ENCODE measurements around the gene SLC9A9. TPM values are rescaled to one million over a fixed set of nuclear protein-coding genes. Genes with fewer than 3 reads are reported as not detected.

Gene SLC9A9
- total and polyA plus RNA-seq, 12 donors, result 1.3 to 8.4 (median 3.0) TPM

DNA sequence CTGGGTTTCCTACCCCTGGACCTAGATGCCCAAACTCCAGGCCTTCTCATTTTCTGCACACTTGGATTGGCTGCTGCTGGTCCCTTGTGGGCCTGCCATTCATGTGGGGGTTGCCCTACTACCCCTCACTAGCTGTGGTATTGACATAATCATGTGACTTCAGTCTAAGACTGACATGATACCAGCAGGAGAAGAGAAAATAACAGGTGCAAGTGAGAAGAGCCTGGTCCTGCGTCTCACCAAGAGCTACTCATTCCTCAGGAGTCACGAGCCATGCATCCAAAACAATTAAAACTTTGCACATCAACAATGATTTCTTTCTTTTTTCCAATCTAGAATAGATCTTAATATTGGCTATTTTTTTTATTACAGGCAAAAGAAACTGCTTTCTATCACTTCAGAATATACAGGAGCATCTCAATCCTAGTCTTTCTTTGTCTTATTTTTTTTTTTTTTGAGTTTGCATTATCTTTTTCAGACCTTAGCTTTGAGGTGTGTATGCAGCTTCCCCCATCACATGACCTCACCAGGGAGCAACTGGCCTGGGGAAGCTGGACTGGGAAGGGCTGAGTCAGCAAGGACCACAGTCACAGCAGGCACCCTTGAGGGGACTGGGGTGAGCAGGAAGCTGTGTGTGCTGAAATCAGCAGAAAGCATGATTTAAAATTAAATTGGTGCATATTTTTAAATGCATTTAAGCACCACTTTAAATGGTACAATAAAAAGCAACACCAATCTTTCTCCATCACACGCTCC, 27.6 kb downstream of the SLC9A9 start:
- no peak overlapping the region for H3K27ac ChIP-seq
- no peaks in the 10 kb centered on the region for H3K27me3 ChIP-seq
- 64 to 86% methylated on average over 3 of the region's 3 CpGs for WGBS, 2 donors
- ATAC-seq (no peak), DNase-seq (no peak)
- intact Hi-C loops (cut with DNase I), result no loop called here
- H3K4me1 ChIP-seq, result peaks cover 0 to 49% (median 0%) of the 10 kb centered on the region in 9 donors
- no peak overlapping the region for H3K4me3 ChIP-seq
- no peaks in the 10 kb centered on the region for H3K9me3 ChIP-seq
- TF ChIP-seq, protein P1, sequence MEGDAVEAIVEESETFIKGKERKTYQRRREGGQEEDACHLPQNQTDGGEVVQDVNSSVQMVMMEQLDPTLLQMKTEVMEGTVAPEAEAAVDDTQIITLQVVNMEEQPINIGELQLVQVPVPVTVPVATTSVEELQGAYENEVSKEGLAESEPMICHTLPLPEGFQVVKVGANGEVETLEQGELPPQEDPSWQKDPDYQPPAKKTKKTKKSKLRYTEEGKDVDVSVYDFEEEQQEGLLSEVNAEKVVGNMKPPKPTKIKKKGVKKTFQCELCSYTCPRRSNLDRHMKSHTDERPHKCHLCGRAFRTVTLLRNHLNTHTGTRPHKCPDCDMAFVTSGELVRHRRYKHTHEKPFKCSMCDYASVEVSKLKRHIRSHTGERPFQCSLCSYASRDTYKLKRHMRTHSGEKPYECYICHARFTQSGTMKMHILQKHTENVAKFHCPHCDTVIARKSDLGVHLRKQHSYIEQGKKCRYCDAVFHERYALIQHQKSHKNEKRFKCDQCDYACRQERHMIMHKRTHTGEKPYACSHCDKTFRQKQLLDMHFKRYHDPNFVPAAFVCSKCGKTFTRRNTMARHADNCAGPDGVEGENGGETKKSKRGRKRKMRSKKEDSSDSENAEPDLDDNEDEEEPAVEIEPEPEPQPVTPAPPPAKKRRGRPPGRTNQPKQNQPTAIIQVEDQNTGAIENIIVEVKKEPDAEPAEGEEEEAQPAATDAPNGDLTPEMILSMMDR (IDR thresholded peaks at IDR 0.05), result no peak
- H3K36me3 ChIP-seq, result no peaks in the 10 kb centered on the region

GRCh38 chr3:143819890-143820289, 28.4 kb downstream of the SLC9A9 start:
- intact Hi-C loops (cut with DNase I), result no loop called here
- ATAC-seq (no peak), DNase-seq (no peak)
- Histone ChIP-seq H3K36me3 (no peaks in the 10 kb centered on the region), H3K9me3 (no peaks in the 10 kb centered on the region), H3K4me1 (peaks cover 0 to 48% (median 0%) of the 10 kb centered on the region in 9 donors), H3K27me3 (no peaks in the 10 kb centered on the region), H3K4me3 (no peak overlapping the region), H3K27ac (no peak overlapping the region)
- TF ChIP-seq, protein P1 (IDR thresholded peaks at IDR 0.05), result no peak
- 66 to 82% methylated on average over 1 of the region's 1 CpG for WGBS, 2 donors

GRCh38 chr3:143814443-143814889, 33.8 kb downstream of the SLC9A9 start:
- DNase-seq (no peak), ATAC-seq (peak in 1 of 8 donors; percentile 57)
- WGBS, 2 donors, result 73 to 84% methylated on average over 3 of the region's 3 CpGs
- TF ChIP-seq, protein P1 (IDR thresholded peaks at IDR 0.05), result no peak
- Histone ChIP-seq H3K4me1 (peaks cover 0 to 57% (median 0%) of the 10 kb centered on the region in 9 donors), H3K36me3 (no peaks in the 10 kb centered on the region), H3K27ac (peak overlapping the region in 2 of 10 donors; percentile 10 to 28), H3K4me3 (no peak overlapping the region), H3K27me3 (no peaks in the 10 kb centered on the region), H3K9me3 (no peaks in the 10 kb centered on the region)
- intact Hi-C loops (cut with DNase I), result no loop called here

DNA sequence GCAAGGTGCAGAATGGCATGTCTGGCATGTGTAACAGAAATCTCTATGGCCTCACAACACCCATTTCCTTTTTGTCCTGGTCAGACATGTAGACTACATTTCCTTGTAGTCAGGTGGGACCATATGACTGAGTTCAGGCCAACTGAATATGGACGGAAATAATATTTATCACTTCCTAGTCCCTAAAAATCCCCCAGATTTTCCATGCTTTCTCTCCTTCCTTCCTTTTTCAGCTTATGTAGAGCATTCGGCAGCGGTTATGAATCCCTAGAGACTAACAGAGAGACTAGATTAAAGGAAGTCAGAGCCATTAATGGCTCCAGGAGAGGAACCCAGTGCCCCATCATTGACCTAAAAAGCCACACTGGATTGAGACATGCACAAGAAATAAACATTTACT, 35.8 kb downstream of the SLC9A9 start:
- Histone ChIP-seq H3K27ac (no peak overlapping the region), H3K4me3 (no peak overlapping the region), H3K4me1 (peaks cover 0 to 77% (median 0%) of the 10 kb centered on the region in 9 donors), H3K27me3 (no peaks in the 10 kb centered on the region), H3K36me3 (no peaks in the 10 kb centered on the region), H3K9me3 (no peaks in the 10 kb centered on the region)
- peak in 1 of 8 donors; percentile 53 for ATAC-seq
- TF ChIP-seq, protein P1 (IDR thresholded peaks at IDR 0.05), result no peak
- 46 to 56% methylated on average over 3 of the region's 3 CpGs for WGBS, 2 donors
- intact Hi-C loops (cut with DNase I), result no loop called here
- DNase-seq, result no peak

Data from heart right ventricle (tissue), 16 donors.